Activated CD8-positive, alpha-beta memory T cell treated with anti-CD3 and anti-CD28 coated beads, Interleukin-2, amount 50 U/mL, for 1 hour (primary cell): ENCODE measurements around the gene WWOX.

Source experiments
- DNase-seq: peaks from one replicate; pipeline ENCODE4 v3.0.0-alpha.2; 2020; ENCODE audit errors: extremely low read depth

The WWOX gene

GRCh38 chr16:79136955-79137354 lies 1037.5 kb downstream of the WWOX start:
- no peak for DNase-seq

GRCh38 chr16:79137426-79137939 lies 1038.0 kb downstream of the WWOX start:
- DNase-seq: no peak

DNA sequence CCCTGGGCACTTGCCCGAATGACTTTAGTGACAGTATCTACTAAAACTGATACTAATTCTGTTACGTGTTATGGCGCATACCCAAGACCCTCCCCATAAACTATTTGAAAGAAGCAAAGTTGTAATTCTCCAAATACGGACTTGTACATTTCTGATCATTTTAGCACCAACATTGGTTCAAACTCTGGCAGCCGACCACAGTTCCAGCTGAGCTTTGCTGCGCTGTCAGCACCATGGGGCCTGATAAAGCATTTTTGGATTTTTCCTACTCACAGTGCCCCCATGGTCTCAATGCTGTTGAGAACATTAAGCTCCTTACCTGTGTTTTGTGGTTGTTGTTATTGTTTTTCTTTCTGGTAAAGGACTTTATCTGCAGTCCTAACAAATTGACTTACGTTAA lies 1040.3 kb downstream of the WWOX start:
- no peak for DNase-seq

DNA sequence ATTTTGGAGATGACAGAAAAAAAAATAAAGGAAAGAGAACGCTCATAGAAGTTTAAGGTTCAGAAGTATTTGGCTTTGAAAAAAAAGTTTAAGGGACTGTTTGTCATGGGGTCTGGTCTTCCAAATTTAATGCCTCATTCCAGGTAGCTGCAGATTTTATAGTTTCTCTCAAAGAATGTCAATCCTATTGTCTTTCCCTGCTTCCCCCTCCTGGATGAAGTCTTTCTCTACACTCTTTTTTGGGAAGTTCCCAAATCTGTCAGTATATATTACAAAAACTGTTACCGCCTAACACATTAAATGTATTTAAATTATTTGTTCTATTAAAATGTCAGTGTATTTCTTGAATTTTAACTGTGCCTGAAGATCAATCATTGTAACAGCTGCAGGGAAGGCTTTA lies 1043.6 kb downstream of the WWOX start:
- no peak for DNase-seq

DNA sequence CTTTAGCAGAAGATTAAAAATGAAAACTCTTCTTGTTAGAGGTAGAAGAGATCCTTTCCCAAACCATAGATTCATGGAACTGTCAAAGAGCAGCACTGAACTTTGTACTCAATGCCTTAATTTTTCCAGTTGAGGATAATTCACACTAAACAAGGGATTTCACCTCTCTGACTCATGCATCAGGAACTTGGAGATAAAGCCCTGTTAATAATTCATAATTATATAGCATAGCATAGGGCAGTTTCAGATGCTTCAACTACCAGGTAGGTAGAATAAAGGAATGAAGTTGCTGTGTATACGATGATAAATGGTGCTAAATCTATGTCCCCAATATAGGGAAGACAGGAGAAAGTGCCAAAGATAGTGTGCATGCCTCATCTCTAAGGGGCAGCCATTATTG lies 1050.7 kb downstream of the WWOX start:
- DNase-seq: no peak

DNA sequence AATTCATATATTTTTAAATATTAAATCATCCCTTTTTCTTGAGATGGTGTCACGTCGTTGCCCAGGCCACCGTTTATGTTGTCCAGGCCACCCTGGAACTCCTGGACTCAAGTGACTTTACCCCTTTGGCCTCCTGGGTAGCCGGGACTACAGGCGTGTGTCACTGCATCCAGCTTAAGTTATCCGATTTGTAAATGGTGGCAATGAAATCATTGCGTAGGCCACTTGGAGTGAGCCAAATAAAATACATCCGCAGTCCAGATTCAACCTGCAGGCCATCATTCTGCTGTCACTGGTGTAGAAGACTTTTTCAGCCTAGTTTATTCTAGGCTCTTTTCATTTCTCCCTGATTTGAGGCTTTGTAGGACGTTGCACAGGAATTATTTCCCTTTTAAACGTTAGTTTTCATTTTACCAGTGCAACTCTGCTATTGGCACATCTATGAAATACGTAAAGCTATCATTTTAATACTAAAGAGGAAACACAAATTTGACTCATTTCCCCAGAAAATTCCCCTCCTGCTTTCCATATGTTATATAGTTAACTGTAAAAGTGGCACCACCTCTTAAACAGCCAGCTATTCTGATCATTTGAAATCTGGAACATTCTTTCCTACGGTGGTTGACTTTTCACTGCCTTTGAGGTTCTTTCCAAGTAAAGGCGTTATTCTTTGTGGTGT lies 1051.3 kb downstream of the WWOX start:
- DNase-seq: no peak

- no peak for DNase-seq
Measured at GRCh38 chr16:79154086-79154485, 1054.6 kb downstream of the WWOX start.

DNA sequence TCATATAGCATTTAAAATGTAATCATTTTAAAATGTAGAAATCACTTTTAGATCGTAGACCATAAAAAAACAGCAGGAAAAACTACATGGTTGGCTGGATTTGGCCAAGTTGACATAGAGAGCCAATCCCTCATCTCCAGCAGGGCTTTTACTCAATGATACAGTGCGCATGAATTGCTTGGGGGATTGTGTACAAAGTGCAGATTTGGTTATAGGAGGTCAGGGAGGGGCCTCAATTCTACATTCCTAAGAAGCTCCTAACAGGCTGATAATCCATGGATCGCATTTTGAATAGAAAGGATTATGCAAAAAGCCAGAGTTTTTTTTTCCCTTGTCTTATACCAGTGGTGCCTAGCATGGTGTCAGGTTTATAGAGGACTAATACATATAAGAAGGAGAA lies 1056.0 kb downstream of the WWOX start:
- DNase-seq: no peak

GRCh38 chr16:79155904-79156303 lies 1056.5 kb downstream of the WWOX start:
- DNase-seq: no peak

GRCh38 chr16:79156761-79157160 lies 1057.3 kb downstream of the WWOX start:
- DNase-seq: no peak

DNA sequence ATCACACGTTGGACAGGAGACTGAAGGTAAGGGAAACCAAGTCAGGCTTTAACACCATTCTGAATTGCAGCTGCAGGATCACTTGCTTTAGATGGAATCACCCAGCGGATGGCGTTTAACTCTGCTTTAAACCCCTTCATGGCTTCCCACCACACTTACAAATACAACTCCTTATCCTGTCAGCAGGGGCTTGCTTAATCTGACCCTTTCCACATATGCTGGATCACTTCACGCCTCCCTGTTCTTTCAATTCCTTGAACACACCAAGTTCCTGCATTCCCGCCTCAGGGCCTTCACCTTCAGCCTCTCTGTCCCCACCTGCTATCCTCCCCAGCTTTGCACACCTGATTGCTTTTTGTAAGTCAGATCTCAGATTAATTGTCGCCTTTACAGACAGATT lies 1058.9 kb downstream of the WWOX start:
- DNase-seq: no peak

GRCh38 chr16:79159261-79160049 lies 1060.0 kb downstream of the WWOX start:
- no peak for DNase-seq

GRCh38 chr16:79162977-79163376 lies 1063.5 kb downstream of the WWOX start:
- DNase-seq: no peak

GRCh38 chr16:79163691-79164387 lies 1064.4 kb downstream of the WWOX start:
- no peak for DNase-seq

DNA sequence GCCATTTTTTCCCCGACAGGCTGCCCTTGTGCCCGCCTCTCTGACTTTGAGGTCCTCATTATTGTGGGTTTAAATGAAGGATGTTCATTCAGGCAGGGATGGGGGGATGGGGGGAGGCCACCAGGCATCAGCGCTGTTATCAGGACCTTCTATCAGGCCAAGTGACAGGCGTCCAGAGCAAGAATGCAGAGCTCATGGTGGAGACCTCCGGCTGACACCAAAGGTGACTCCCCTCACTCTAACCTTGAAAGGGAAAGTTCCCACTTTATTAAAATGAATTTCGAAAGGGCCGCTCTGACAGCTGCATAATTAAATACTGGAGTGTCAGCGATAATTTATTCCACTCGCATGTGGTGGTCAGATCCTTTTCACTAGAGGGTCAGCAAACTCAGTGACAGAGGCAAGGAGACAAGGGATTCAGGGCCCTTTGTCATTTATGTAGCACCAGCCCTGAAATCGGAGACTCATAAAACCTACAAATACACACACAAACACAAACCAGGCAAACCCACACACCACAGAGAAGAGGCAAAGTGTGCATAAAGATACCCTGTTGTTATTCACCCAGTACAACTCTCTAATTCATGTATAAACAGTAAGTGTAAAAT lies 1065.0 kb downstream of the WWOX start:
- DNase-seq: no peak

GRCh38 chr16:79165079-79165478 lies 1065.6 kb downstream of the WWOX start:
- no peak for DNase-seq

GRCh38 chr16:79165506-79165905 lies 1066.1 kb downstream of the WWOX start:
- DNase-seq: no peak

DNA sequence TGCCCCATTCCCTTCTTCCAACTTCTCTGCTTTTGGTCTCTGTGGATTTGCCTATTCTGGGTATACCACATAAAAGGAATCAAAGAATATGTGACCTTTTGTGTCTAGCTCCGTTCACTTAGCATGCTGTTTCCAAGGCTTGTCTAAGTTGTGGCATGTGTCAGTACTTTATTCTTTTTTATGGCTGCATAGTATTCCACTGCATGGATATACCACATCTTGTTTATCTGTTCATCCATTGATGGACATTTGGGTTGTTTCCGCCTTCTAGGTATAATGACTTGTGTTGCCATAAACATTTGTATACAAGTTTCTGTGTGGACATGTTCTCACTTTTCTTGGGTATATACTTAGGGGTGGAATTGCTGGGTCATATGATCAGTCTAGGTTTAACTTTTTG lies 1068.4 kb downstream of the WWOX start:
- no peak for DNase-seq

GRCh38 chr16:79168321-79168720 lies 1068.9 kb downstream of the WWOX start:
- no peak for DNase-seq

GRCh38 chr16:79169239-79169638 lies 1069.8 kb downstream of the WWOX start:
- no peak for DNase-seq

- no peak for DNase-seq
Measured at GRCh38 chr16:79170555-79171246, 1071.2 kb downstream of the WWOX start.

- no peak for DNase-seq
Measured at GRCh38 chr16:79171504-79171903, 1072.0 kb downstream of the WWOX start.
